COLO829 (cell line): ENCODE data around the gene PTPRG.
A peak's percentile ranks its signal among the peaks of the same experiment; 100 is the strongest.
"Not testable (repeated sequence)": the region's sequence is repeated elsewhere in the genome, so short reads cannot be mapped to it uniquely, and the experiment has no call there.

ENCODE experiments used
- DNase-seq: peaks from one replicate; pipeline ENCODE4 v3.0.0; 2012; ENCODE audit warnings: low spot score

The PTPRG gene

GRCh38 chr3:62011666-62012065, 450.3 kb downstream of the PTPRG start:
- DNase-seq = no peak

- DNase-seq = no peak
Observed at GRCh38 chr3:62013951-62014350, 452.6 kb downstream of the PTPRG start.

- DNase-seq = no peak
Observed at GRCh38 chr3:62015111-62015510, 453.7 kb downstream of the PTPRG start.

GRCh38 chr3:62019906-62020305, 458.5 kb downstream of the PTPRG start:
- no peak for DNase-seq

GRCh38 chr3:62020706-62021105, 459.3 kb downstream of the PTPRG start:
- no peak for DNase-seq

GRCh38 chr3:62022312-62022711, 460.9 kb downstream of the PTPRG start:
- DNase-seq = no peak

- DNase-seq = no peak
Observed at GRCh38 chr3:62024882-62025281, 463.5 kb downstream of the PTPRG start.

- DNase-seq = no peak
Observed at GRCh38 chr3:62025913-62026312, 464.5 kb downstream of the PTPRG start.

GRCh38 chr3:62027241-62027640, 465.9 kb downstream of the PTPRG start:
- DNase-seq = no peak

GRCh38 chr3:62027796-62028195, 466.4 kb downstream of the PTPRG start:
- DNase-seq = peak; percentile 63

- peak; percentile 18 for DNase-seq
Observed at GRCh38 chr3:62028236-62028635, 466.9 kb downstream of the PTPRG start.

- DNase-seq = no peak
Observed at GRCh38 chr3:62032738-62033137, 471.4 kb downstream of the PTPRG start.

GRCh38 chr3:62035402-62036057, 474.2 kb downstream of the PTPRG start:
- no peak for DNase-seq

- DNase-seq = no peak
Observed at GRCh38 chr3:62036726-62037125, 475.4 kb downstream of the PTPRG start.

GRCh38 chr3:62038798-62039197, 477.4 kb downstream of the PTPRG start:
- DNase-seq = not testable (repeated sequence)

GRCh38 chr3:62039586-62039985, 478.2 kb downstream of the PTPRG start:
- DNase-seq = no peak

- DNase-seq = no peak
Observed at GRCh38 chr3:62041681-62042080, 480.3 kb downstream of the PTPRG start.

GRCh38 chr3:62044874-62045411, 483.6 kb downstream of the PTPRG start:
- DNase-seq = no peak

- no peak for DNase-seq
Observed at GRCh38 chr3:62046326-62046725, 485.0 kb downstream of the PTPRG start.

GRCh38 chr3:62048577-62048976, 487.2 kb downstream of the PTPRG start:
- no peak for DNase-seq

GRCh38 chr3:62049033-62049432, 487.7 kb downstream of the PTPRG start:
- no peak for DNase-seq

- DNase-seq = peak; percentile 28
Observed at GRCh38 chr3:62051506-62051905, 490.1 kb downstream of the PTPRG start.

- no peak for DNase-seq
Observed at GRCh38 chr3:62052331-62052730, 491.0 kb downstream of the PTPRG start.

GRCh38 chr3:62056658-62057057, 495.3 kb downstream of the PTPRG start:
- DNase-seq = no peak
